Measurements from ENCODE around the gene SMARCC1.

Gene SMARCC1

DNA sequence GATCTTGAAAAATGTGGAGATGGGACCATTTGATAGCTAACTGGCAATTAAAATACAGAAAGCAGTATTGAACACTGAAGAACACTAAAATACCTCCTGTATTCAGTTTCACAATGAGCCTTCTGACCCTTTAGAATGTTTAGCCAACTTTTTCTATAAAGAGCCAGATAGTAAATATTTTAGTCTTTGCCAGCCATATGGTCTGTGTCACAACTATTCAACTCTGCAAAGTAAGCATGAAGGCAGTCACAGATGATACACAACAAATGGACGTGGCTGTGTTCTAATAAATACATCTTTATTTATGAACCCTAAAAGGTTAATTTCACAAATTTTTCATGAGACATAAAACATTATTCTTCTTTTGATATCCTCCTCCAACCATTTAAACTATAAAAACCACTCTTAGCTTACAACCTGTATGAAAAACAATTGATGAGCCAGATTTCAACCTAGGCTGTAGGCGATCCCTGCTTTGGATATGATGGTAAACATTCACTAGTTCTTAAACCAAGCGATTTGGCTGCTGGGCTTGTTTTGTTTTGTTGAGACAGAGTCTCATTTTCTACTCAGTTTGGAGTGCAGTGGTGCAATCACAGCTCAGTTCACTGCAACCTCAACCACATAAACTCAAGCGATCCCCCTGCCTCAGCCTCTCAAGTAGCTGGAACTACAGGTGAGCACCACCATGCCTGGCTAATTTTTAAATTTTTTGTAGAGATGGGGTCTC, 189.5 kb downstream of the SMARCC1 start:
- no peak overlapping the region for H2AFZ ChIP-seq (ENCODE audit: insufficient read depth, low read length, poor library complexity)
- H4K91ac ChIP-seq (ENCODE audit: low read depth, low read length) = no peak overlapping the region
- H3K18ac ChIP-seq (ENCODE audit: low read length) = no peak overlapping the region
- H3K4ac ChIP-seq (ENCODE audit: low read depth, low read length) = no peak overlapping the region
- no peak overlapping the region for H3K4me3 ChIP-seq (ENCODE audit: low read depth, low read length)
- no peaks in the 10 kb centered on the region for H3K4me1 ChIP-seq (ENCODE audit: control insufficient read depth in 1 of 2, insufficient read depth in 2 of 2, low read length in 2 of 2)
- no peaks in the 10 kb centered on the region for H3K27me3 ChIP-seq (ENCODE audit: insufficient read depth, low read length)
- no CpG with 5 or more reads among the region's 4 CpGs for WGBS (ENCODE audit: extremely low coverage, insufficient coverage, insufficient read length)
- no peak overlapping the region for H2BK5ac ChIP-seq (ENCODE audit: low read depth, low read length, poor library complexity)
- peaks cover 22 to 33% of the 10 kb centered on the region in 2 experiments for H3K36me3 ChIP-seq (ENCODE audit: control insufficient read depth in 1 of 2, insufficient read depth in 2 of 2, low read length in 2 of 2)
- no peak overlapping the region for H3K14ac ChIP-seq (ENCODE audit: low read length)
- H2BK120ac ChIP-seq (ENCODE audit: insufficient read depth, low read length, poor library complexity) = no peak overlapping the region
- H4K12ac ChIP-seq (ENCODE audit: low read depth, low read length) = no peak overlapping the region
- H2AK5ac ChIP-seq (ENCODE audit: low read length) = no peak overlapping the region
- H4K8ac ChIP-seq (ENCODE audit: low read depth, low read length) = no peak overlapping the region
- no peaks in the 10 kb centered on the region for H3K79me1 ChIP-seq (ENCODE audit: low read length)
- H3K4me2 ChIP-seq (ENCODE audit: low read length) = no peak overlapping the region
- no peak overlapping the region for H3K9ac ChIP-seq (ENCODE audit: low read length)
- H3K23ac ChIP-seq (ENCODE audit: low read length) = no peak overlapping the region
- DNase-seq = no peak
- no peaks in the 10 kb centered on the region for H3K79me2 ChIP-seq (ENCODE audit: control insufficient read depth, insufficient read depth, low read length, poor library complexity)
- no peaks in the 10 kb centered on the region for H3K9me3 ChIP-seq (ENCODE audit: insufficient read depth, low read depth, low read length)
- H2BK12ac ChIP-seq (ENCODE audit: low read length) = no peak overlapping the region
- H3K27ac ChIP-seq (ENCODE audit: low read depth, low read length) = no peak overlapping the region

DNA sequence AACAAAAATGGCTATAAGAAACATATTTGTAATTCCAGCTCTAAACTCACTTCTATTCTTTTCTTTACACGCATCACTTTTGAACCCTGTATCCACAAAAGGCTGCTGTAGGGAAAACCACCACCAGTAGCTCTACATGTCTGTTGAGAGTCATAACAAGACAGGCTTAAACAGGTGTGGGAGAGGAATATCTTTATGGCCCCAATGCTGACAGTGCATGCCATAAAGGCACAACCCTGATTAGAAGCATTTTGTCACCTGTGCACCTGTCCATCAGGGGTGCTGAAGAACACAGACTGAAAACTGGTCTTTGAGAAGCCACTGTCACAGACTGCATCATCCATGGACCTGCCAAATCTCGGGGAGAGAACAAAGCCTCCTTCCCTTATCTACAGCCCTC, 191.5 kb downstream of the SMARCC1 start:
- H3K27ac ChIP-seq (ENCODE audit: low read depth, low read length) = no peak overlapping the region
- no peak overlapping the region for H2AK5ac ChIP-seq (ENCODE audit: low read length)
- H2BK120ac ChIP-seq (ENCODE audit: insufficient read depth, low read length, poor library complexity) = no peak overlapping the region
- no peaks in the 10 kb centered on the region for H3K79me2 ChIP-seq (ENCODE audit: control insufficient read depth, insufficient read depth, low read length, poor library complexity)
- no peak overlapping the region for H3K4me2 ChIP-seq (ENCODE audit: low read length)
- no peak overlapping the region for H3K4me3 ChIP-seq (ENCODE audit: low read depth, low read length)
- WGBS (ENCODE audit: extremely low coverage, insufficient coverage, insufficient read length) = no CpG with 5 or more reads among the region's 2 CpGs
- no peak overlapping the region for H4K8ac ChIP-seq (ENCODE audit: low read depth, low read length)
- no peak overlapping the region for H2BK5ac ChIP-seq (ENCODE audit: low read depth, low read length, poor library complexity)
- no peak overlapping the region for H4K91ac ChIP-seq (ENCODE audit: low read depth, low read length)
- H3K9ac ChIP-seq (ENCODE audit: low read length) = no peak overlapping the region
- H2AFZ ChIP-seq (ENCODE audit: insufficient read depth, low read length, poor library complexity) = no peak overlapping the region
- H3K4me1 ChIP-seq (ENCODE audit: control insufficient read depth in 1 of 2, insufficient read depth in 2 of 2, low read length in 2 of 2) = no peaks in the 10 kb centered on the region
- H2BK12ac ChIP-seq (ENCODE audit: low read length) = no peak overlapping the region
- no peak overlapping the region for H4K12ac ChIP-seq (ENCODE audit: low read depth, low read length)
- no peaks in the 10 kb centered on the region for H3K79me1 ChIP-seq (ENCODE audit: low read length)
- no peak overlapping the region for H3K14ac ChIP-seq (ENCODE audit: low read length)
- H3K18ac ChIP-seq (ENCODE audit: low read length) = no peak overlapping the region
- no peak for DNase-seq
- H3K9me3 ChIP-seq (ENCODE audit: insufficient read depth, low read depth, low read length) = no peaks in the 10 kb centered on the region
- peaks cover 21 to 45% of the 10 kb centered on the region in 2 experiments for H3K36me3 ChIP-seq (ENCODE audit: control insufficient read depth in 1 of 2, insufficient read depth in 2 of 2, low read length in 2 of 2)
- H3K23ac ChIP-seq (ENCODE audit: low read length) = no peak overlapping the region
- no peaks in the 10 kb centered on the region for H3K27me3 ChIP-seq (ENCODE audit: insufficient read depth, low read length)
- no peak overlapping the region for H3K4ac ChIP-seq (ENCODE audit: low read depth, low read length)

DNA sequence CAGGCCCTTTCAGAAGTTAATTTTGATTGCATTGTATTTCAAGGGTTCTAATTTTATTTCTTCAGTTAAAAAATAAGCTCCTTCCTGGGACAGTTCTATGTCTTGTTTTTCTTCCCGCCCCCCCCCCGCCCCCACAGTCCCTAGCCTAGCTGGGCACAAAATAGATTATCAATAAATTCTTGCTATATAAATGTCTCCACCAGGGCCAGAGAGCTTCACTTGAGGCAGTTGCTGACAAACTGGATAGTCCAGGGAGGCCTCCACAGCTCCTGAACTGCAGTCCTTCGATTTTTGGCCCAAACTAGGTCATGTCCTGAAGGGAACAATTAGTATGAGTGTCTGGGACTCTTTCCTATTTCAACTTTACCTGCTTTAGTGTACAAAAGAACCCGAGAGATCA, 193.1 kb downstream of the SMARCC1 start:
- no peaks in the 10 kb centered on the region for H3K9me3 ChIP-seq (ENCODE audit: insufficient read depth, low read depth, low read length)
- no peaks in the 10 kb centered on the region for H3K79me2 ChIP-seq (ENCODE audit: control insufficient read depth, insufficient read depth, low read length, poor library complexity)
- no peak overlapping the region for H3K4me2 ChIP-seq (ENCODE audit: low read length)
- no peak overlapping the region for H3K9ac ChIP-seq (ENCODE audit: low read length)
- no peak overlapping the region for H3K18ac ChIP-seq (ENCODE audit: low read length)
- no peak overlapping the region for H2BK5ac ChIP-seq (ENCODE audit: low read depth, low read length, poor library complexity)
- no peak overlapping the region for H3K23ac ChIP-seq (ENCODE audit: low read length)
- H3K27me3 ChIP-seq (ENCODE audit: insufficient read depth, low read length) = no peaks in the 10 kb centered on the region
- no peak overlapping the region for H2AK5ac ChIP-seq (ENCODE audit: low read length)
- no CpG with 5 or more reads among the region's 4 CpGs for WGBS (ENCODE audit: extremely low coverage, insufficient coverage, insufficient read length)
- no peak overlapping the region for H3K27ac ChIP-seq (ENCODE audit: low read depth, low read length)
- no peak overlapping the region for H2BK12ac ChIP-seq (ENCODE audit: low read length)
- no peak overlapping the region for H4K8ac ChIP-seq (ENCODE audit: low read depth, low read length)
- no peak overlapping the region for H3K14ac ChIP-seq (ENCODE audit: low read length)
- no peaks in the 10 kb centered on the region for H3K79me1 ChIP-seq (ENCODE audit: low read length)
- H4K12ac ChIP-seq (ENCODE audit: low read depth, low read length) = no peak overlapping the region
- no peak for DNase-seq
- H3K4ac ChIP-seq (ENCODE audit: low read depth, low read length) = no peak overlapping the region
- no peaks in the 10 kb centered on the region for H3K4me1 ChIP-seq (ENCODE audit: control insufficient read depth in 1 of 2, insufficient read depth in 2 of 2, low read length in 2 of 2)
- peaks cover 20 to 41% of the 10 kb centered on the region in 2 experiments for H3K36me3 ChIP-seq (ENCODE audit: control insufficient read depth in 1 of 2, insufficient read depth in 2 of 2, low read length in 2 of 2)
- H2AFZ ChIP-seq (ENCODE audit: insufficient read depth, low read length, poor library complexity) = no peak overlapping the region
- H2BK120ac ChIP-seq (ENCODE audit: insufficient read depth, low read length, poor library complexity) = no peak overlapping the region
- H4K91ac ChIP-seq (ENCODE audit: low read depth, low read length) = no peak overlapping the region
- H3K4me3 ChIP-seq (ENCODE audit: low read depth, low read length) = no peak overlapping the region

DNA sequence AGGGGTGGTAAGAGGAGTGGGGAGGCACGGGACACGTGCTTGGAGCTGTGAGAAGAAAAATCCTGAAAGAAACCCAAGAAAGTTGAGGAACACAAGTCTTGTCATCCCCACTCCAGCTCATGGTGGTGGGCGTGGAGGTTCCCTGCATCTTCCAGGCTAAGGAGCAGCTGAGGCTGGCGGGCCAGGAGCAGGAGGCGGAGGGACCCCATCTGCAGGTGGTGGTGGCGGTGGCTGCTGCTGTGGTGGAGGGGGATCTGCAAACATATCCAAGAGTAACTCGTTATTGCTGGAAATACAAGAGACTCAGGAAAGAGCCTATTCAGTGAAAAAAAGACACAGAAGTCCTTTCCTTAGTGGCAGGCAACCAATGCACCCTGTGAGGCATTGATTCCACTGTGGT, 193.6 kb downstream of the SMARCC1 start:
- Histone ChIP-seq H2BK12ac (ENCODE audit: low read length) (no peak overlapping the region), H3K4me3 (ENCODE audit: low read depth, low read length) (no peak overlapping the region), H4K8ac (ENCODE audit: low read depth, low read length) (no peak overlapping the region), H3K4me1 (ENCODE audit: control insufficient read depth in 1 of 2, insufficient read depth in 2 of 2, low read length in 2 of 2) (no peaks in the 10 kb centered on the region), H2AK5ac (ENCODE audit: low read length) (no peak overlapping the region), H3K79me2 (ENCODE audit: control insufficient read depth, insufficient read depth, low read length, poor library complexity) (no peaks in the 10 kb centered on the region), H3K23ac (ENCODE audit: low read length) (no peak overlapping the region), H2BK5ac (ENCODE audit: low read depth, low read length, poor library complexity) (no peak overlapping the region), H3K36me3 (ENCODE audit: control insufficient read depth in 1 of 2, insufficient read depth in 2 of 2, low read length in 2 of 2) (peaks cover 18 to 39% of the 10 kb centered on the region in 2 experiments), H3K14ac (ENCODE audit: low read length) (no peak overlapping the region), H3K4ac (ENCODE audit: low read depth, low read length) (no peak overlapping the region), H3K9me3 (ENCODE audit: insufficient read depth, low read depth, low read length) (no peaks in the 10 kb centered on the region), H3K4me2 (ENCODE audit: low read length) (no peak overlapping the region), H3K9ac (ENCODE audit: low read length) (no peak overlapping the region), H2BK120ac (ENCODE audit: insufficient read depth, low read length, poor library complexity) (no peak overlapping the region), H3K79me1 (ENCODE audit: low read length) (no peaks in the 10 kb centered on the region), H3K18ac (ENCODE audit: low read length) (no peak overlapping the region), H3K27me3 (ENCODE audit: insufficient read depth, low read length) (no peaks in the 10 kb centered on the region), H2AFZ (ENCODE audit: insufficient read depth, low read length, poor library complexity) (no peak overlapping the region), H3K27ac (ENCODE audit: low read depth, low read length) (no peak overlapping the region), H4K91ac (ENCODE audit: low read depth, low read length) (no peak overlapping the region), H4K12ac (ENCODE audit: low read depth, low read length) (no peak overlapping the region)
- DNase-seq = no peak
- no CpG with 5 or more reads among the region's 7 CpGs for WGBS (ENCODE audit: extremely low coverage, insufficient coverage, insufficient read length)

All from trophoblast cell (in vitro differentiated cells and primary cell).